NCI-H187 treated with DMSO at 0.1 percent for 48 hours (cell line): ENCODE data around the gene CREBBP.

ENCODE experiments used
- DNase-seq: peaks from one replicate; lab custom pipeline; 2025; lab: John Stamatoyannopoulos, UW

CREBBP gene

GRCh38 chr16:3824121-3824795 is 56.3 kb downstream of the CREBBP start:
- no peak for DNase-seq

GRCh38 chr16:3823427-3823826 is 57.1 kb downstream of the CREBBP start:
- DNase-seq, result no peak

DNA sequence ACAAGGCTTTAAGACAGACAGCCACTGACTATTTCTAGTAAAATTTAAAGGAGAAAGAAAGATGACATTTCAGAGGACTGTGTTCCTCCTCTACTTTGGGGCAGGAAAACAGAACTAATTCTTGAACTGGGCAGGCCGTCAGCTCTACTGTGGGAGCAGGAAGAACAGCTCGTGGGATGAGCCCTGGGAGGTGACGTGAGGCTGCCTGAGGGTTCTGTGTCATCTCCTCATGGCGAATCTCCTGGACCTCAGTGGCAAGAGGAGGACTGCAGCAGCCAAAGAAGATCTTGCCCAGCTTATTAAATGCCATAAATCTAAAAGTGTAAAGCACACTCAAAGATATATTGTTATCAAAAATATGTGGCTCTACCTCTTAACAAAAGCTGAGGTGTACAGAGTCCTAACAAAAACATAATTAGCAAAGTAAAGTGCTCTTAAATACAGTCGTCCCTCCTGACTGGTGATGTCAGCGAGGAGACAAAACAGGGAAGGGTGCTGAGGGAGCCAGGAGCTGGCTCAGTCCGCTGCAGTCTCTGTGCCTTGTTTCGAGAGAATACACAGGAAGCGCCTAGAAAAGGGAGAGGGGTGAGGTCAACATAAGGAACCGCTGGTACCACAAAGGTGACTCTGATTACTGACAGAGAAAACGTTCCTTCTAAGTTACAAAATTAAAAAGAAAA is 58.0 kb downstream of the CREBBP start:
- no peak for DNase-seq

- DNase-seq, result no peak
Measured at GRCh38 chr16:3821184-3821583, 59.3 kb downstream of the CREBBP start.

DNA sequence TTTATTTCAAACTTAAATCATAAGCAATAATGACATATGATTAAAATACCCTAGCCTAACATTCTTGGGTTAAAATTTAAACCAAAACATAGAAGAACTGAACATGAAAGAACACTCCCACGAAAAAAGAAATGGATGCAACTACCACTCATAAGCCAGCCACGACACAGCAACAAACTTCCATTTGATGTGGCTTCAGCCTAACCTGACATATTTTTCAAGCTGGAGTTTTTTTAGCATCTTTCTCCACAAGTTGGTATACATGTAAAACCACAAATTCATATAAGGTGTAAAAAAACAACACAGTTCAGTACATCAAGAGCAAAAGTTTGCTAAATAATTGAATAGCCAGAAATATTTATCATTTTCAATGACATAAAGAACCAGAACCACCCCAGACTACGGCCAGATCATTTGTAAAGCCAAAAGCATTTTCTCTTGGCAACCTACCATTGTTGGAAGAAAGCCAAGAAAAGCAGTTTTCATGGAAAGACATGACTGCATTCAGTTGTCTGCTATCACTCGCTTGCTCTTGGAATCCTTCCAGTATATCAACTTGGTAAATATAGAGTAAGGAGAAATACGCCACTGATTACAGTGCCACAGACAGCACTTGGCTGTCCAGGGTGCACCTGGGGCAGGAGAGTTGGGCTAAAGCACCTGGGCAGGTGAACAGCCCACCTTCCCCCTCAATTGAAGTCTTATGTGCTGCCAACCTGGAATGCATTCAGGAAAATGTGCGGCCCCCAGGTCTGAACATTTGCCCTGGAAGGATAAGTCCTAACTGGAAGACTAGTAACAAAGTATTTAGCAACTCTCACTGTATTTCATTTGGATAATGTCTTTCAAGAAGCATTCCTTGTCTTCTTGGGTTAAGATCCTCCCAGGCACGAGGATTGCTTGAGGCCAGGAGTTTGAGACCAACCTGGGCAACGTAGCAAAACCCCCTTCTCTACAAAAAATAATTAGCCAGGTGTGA is 60.5 kb downstream of the CREBBP start:
- peak; percentile 3 for DNase-seq

GRCh38 chr16:3819175-3819527 is 61.4 kb downstream of the CREBBP start:
- DNase-seq, result no peak

- DNase-seq, result no peak
Measured at GRCh38 chr16:3816326-3816725, 64.2 kb downstream of the CREBBP start.

DNA sequence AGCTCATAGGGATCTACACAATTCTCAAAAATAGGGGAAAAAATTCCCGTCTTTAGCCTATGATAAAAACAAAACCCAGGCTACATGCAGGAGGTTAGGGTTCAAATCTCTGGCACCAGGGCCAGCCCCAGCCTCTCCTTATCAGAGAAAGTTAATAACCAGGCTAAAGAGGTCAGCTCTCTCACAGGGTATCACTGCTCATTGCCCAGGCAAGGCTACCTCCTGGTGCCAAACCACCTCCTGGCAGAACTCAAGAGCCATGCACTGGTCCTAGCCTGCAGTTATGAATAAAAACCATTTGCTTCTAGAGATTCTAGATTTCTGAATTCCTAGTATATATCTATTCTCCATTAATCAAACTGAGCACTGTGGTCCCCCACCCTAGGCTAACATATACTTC is 65.8 kb downstream of the CREBBP start:
- DNase-seq, result no peak

GRCh38 chr16:3812469-3813172 is 67.9 kb downstream of the CREBBP start:
- no peak for DNase-seq

- DNase-seq, result no peak
Measured at GRCh38 chr16:3810818-3811217, 69.7 kb downstream of the CREBBP start.

- DNase-seq, result no peak
Measured at GRCh38 chr16:3810198-3810664, 70.3 kb downstream of the CREBBP start.

GRCh38 chr16:3808308-3809063 is 72.0 kb downstream of the CREBBP start:
- no peak for DNase-seq

GRCh38 chr16:3807425-3808123 is 72.9 kb downstream of the CREBBP start:
- DNase-seq, result no peak

- no peak for DNase-seq
Measured at GRCh38 chr16:3804426-3805016, 76.0 kb downstream of the CREBBP start.

DNA sequence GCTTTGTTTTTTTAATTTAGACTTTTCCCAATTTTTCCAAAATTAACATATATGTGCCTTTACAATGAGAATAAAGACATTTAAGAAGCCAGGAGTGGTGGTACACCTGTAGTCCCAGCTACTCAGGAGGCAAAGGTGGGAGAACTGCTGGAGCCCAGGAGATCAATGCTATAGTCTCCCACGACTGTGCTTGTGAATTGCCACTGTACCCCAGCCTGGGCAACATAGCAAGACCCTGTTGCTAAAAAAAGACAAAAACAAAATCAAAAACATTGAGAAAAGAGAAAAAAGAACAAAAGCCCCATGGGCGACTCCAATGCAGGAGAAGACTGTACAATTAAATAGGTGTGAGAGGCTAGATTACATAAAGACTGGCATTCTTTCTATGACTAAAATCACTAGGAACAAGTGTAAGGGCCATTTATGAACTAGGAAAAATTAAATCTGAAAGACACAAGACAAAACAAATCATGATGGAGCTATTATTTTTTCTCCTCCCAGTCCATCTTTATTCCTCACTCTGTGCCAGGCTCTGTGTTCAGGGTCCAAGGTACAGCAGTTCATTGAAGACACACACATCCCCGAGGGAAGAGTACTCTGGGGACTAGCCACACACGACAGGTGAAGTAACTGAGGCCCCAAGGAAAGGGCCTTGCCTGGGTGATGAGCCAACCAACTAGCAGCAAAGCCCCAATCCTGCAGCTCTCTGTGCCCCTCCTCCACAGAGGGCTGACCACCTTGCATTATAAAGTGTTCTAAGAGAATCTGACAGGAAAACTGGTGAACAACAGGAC is 79.8 kb downstream of the CREBBP start:
- DNase-seq, result no peak

GRCh38 chr16:3800019-3800418 is 80.5 kb downstream of the CREBBP start:
- no peak for DNase-seq

DNA sequence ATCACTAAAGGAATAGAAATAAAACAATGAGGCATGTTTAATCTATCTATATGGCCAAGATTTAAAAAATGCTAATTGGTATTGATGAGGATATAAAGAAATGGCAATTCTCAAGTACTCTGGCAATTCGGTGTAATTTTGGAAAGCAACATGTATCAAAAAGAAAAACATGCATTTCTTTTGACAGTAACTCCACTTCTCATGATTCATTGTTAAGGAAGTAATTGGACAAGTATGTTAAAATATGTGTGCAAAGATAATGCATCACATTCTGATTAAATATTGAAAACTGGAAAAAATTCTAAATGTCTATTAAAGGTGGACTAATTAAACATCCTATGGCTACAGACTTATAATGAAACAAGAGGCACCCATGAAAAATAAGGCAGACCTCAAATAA is 81.2 kb downstream of the CREBBP start:
- no peak for DNase-seq

GRCh38 chr16:3798838-3799237 is 81.7 kb downstream of the CREBBP start:
- no peak for DNase-seq
